A673 (cell line): ENCODE measurements around the gene SWT1. TPM values are rescaled to one million over a fixed set of nuclear protein-coding genes. Genes with fewer than 3 reads are reported as not detected.

Experiments used
- BruUV-seq: library from RNA; stranded (reverse); fragments of 400-500 nt; replicated peaks from 2 replicates; lab custom pipeline; 2021; lab: Mats Ljungman, UMichigan
- CTCF ChIA-PET: fragments of 300-600 bp; sonication (Branson Sonifier 250); formaldehyde crosslinking; loops from one replicate; lab custom pipeline; 2022; ENCODE audit warnings: antibody characterized with exemption; lab: Charles Lee
- POLR2A ChIA-PET: fragments of 300-600 bp; sonication (Branson Sonifier 250); formaldehyde crosslinking; loops from one replicate; lab custom pipeline; 2022; ENCODE audit warnings: antibody characterized with exemption; ENCODE audit not compliant: low non-redundant PET; lab: Charles Lee
- DNase-seq: peaks from one replicate; pipeline ENCODE4 v3.0.0-alpha.2; 2015; ENCODE audit warnings: low spot score
- H3K27ac ChIP-seq: fragments of 200-600 bp; sonication (generic); 2 replicates; pipeline ENCODE4 v1.5.1; 2016; ENCODE audit warnings: mixed run types, low read depth, mild to moderate bottlenecking, mixed read lengths, antibody characterized with exemption, low read length; ENCODE audit not compliant: poor library complexity, severe bottlenecking
- H3K27me3 ChIP-seq: fragments of 200-600 bp; sonication (generic); replicated peaks from 2 replicates; pipeline ENCODE4 v1.6.1; 2017; ENCODE audit warnings: mixed run types, low read depth, mild to moderate bottlenecking, mixed read lengths, antibody characterized with exemption, low read length; ENCODE audit not compliant: insufficient read depth, poor library complexity
- H3K36me3 ChIP-seq: fragments of 200-600 bp; sonication (generic); 2 replicates; pipeline ENCODE4 v1.6.1; 2016; ENCODE audit warnings: mixed run types, mild to moderate bottlenecking, mixed read lengths, antibody characterized with exemption, low read length; ENCODE audit not compliant: insufficient read depth, poor library complexity, severe bottlenecking
- H3K4me1 ChIP-seq: fragments of 200-600 bp; sonication (generic); 2 replicates; pipeline ENCODE4 v1.6.1; 2017; ENCODE audit warnings: mixed run types, mild to moderate bottlenecking, mixed read lengths, antibody characterized with exemption, low read length; ENCODE audit not compliant: insufficient read depth, poor library complexity, severe bottlenecking
- H3K4me3 ChIP-seq: fragments of 200-600 bp; sonication (generic); 2 replicates; pipeline ENCODE4 v1.5.1; 2016; ENCODE audit warnings: low read depth, mixed run types, mild to moderate bottlenecking, mixed read lengths, low read length; ENCODE audit not compliant: poor library complexity, severe bottlenecking
- H3K9me3 ChIP-seq: fragments of 200-600 bp; sonication (generic); 2 replicates; pipeline ENCODE4 v1.6.1; 2016; ENCODE audit warnings: mixed run types, low read depth, mild to moderate bottlenecking, mixed read lengths, antibody characterized with exemption, low read length; ENCODE audit not compliant: poor library complexity, severe bottlenecking
- EZH2 ChIP-seq: fragments of 200-600 bp; sonication (generic); IDR thresholded peaks from 2 replicates; pipeline ENCODE4 v1.6.1; 2017; ENCODE audit warnings: borderline replicate concordance, low read depth, mild to moderate bottlenecking, mixed read lengths, antibody characterized with exemption, low read length; ENCODE audit not compliant: poor library complexity, severe bottlenecking
- intact Hi-C: fragments of 100-400 bp; cut with micrococcal nuclease; formaldehyde crosslinking; loops from one replicate; pipeline ENCODE4 v1.10.0; 2022; ENCODE audit not compliant: unreplicated experiment
- total RNA-seq: library from RNA; stranded (reverse); gene quantifications from 2 replicates; pipeline ENCODE4 v1.2.3, GENCODE V29; 2021
- TF ChIP-seq, protein P1 (sequence below): fragments of 300-800, 200-600 bp; sonication (generic); conservative IDR thresholded peaks from 2 replicates; pipeline ENCODE4 v1.5.1; 2017; ENCODE audit warnings: low read depth, mild to moderate bottlenecking, antibody characterized with exemption, low read length, moderate library complexity, mixed read lengths

SWT1 gene
- total RNA-seq, 1 experiment from 2014 or later: 3.3 TPM

DNA sequence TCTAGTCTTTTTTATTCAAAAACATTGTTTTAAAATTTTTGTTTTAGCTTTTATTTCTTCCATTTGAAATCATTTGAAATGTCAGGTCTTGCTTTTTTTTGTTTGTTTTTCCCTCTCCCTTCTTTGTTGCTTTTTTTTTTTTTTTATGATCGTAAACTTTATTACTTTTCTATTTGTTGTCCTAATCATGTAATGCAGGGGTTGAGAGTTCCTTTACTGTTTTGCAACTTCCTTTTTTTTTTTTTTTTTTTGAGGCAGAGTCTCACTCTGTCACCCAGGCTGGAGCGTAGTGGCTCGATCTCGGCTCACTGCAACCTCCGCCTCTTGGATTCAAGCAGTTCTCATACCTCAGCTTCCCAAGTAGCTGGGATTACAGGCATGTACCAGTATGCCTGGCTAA lies 135.3 kb downstream of the SWT1 start:
- no peaks in the 10 kb centered on the region for H3K9me3 ChIP-seq
- H3K27me3 ChIP-seq: no peaks in the 10 kb centered on the region
- no peak overlapping the region for H3K4me3 ChIP-seq
- no TSS peak for BruUV-seq
- H3K4me1 ChIP-seq: no peaks in the 10 kb centered on the region
- intact Hi-C loops: no loop called here
- no peak for DNase-seq
- H3K27ac ChIP-seq: no peak overlapping the region
- H3K36me3 ChIP-seq: peaks cover 31% of the 10 kb centered on the region
- ChIA-PET POLR2A (no interaction called here), CTCF (no interaction called here)
- TF ChIP-seq, protein P1, sequence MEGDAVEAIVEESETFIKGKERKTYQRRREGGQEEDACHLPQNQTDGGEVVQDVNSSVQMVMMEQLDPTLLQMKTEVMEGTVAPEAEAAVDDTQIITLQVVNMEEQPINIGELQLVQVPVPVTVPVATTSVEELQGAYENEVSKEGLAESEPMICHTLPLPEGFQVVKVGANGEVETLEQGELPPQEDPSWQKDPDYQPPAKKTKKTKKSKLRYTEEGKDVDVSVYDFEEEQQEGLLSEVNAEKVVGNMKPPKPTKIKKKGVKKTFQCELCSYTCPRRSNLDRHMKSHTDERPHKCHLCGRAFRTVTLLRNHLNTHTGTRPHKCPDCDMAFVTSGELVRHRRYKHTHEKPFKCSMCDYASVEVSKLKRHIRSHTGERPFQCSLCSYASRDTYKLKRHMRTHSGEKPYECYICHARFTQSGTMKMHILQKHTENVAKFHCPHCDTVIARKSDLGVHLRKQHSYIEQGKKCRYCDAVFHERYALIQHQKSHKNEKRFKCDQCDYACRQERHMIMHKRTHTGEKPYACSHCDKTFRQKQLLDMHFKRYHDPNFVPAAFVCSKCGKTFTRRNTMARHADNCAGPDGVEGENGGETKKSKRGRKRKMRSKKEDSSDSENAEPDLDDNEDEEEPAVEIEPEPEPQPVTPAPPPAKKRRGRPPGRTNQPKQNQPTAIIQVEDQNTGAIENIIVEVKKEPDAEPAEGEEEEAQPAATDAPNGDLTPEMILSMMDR: no peak
- no peak for TF ChIP-seq EZH2

DNA sequence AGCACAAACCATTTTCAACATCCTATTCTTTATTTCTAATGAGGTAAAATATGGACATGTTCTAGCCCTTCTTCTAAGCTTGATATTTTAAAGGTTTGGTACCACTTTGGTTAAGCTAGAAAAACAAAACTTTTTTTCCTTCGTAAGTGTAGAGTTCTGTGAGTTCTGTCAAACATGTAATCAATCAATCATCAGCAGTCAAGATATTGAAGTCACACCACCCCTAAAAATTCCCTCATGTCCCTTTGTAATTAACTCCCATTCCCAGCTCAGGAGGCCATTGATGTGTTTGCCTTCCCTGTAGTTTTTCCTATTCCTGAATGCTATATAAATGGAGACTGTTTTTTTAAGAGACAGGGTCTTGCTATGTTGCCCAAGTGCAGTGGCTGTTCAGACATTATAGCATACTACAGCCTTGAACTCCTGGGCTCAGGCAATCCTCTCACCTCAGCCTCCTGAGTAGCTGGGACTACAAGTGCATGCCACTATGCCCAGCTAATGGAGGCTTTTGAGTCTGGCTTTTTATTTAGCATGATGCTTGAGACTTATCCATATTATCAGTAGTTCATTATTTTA lies 137.1 kb downstream of the SWT1 start:
- no TSS peak for BruUV-seq
- ChIA-PET CTCF (no interaction called here), POLR2A (no interaction called here)
- Histone ChIP-seq H3K4me1 (no peaks in the 10 kb centered on the region), H3K9me3 (no peaks in the 10 kb centered on the region), H3K36me3 (peaks cover 50% of the 10 kb centered on the region), H3K27ac (no peak overlapping the region), H3K4me3 (no peak overlapping the region), H3K27me3 (no peaks in the 10 kb centered on the region)
- no peak for TF ChIP-seq EZH2
- TF ChIP-seq, protein P1: no peak
- DNase-seq: no peak
- intact Hi-C loops: no loop called here

DNA sequence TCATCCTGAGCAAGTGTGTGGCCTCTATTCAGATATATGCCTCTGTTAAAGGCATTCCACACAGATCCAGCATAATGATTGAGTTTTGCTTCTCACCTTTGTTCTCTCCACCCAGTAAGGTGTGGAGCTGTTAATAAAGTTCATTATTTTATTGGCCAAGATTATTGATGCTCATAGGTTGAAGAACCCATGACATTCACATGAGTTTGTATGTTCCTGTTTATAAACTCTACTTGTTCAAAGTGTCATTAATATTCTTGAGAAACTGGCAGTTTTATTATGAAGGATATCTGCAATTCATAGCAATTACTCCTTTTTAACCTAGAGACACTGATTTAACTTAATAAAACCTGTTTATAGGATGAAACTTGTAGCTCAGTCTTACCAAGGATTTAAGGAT lies 138.1 kb downstream of the SWT1 start:
- no TSS peak for BruUV-seq
- Histone ChIP-seq H3K4me3 (no peak overlapping the region), H3K36me3 (peaks cover 60% of the 10 kb centered on the region), H3K27ac (no peak overlapping the region), H3K4me1 (no peaks in the 10 kb centered on the region), H3K27me3 (no peaks in the 10 kb centered on the region), H3K9me3 (no peaks in the 10 kb centered on the region)
- intact Hi-C loops: no loop called here
- TF ChIP-seq, protein P1: no peak
- no peak for TF ChIP-seq EZH2
- CTCF ChIA-PET: no interaction called here
- POLR2A ChIA-PET: no interaction called here
- no peak for DNase-seq
